ENCODE measurements around the gene SSTR1.

SSTR1 gene

GRCh38 chr14:38203929-38204718, 3.6 kb upstream of the SSTR1 start:
- DNase-seq = no peak

GRCh38 chr14:38204719-38205115, 3.0 kb upstream of the SSTR1 start:
- no peak for DNase-seq

- no peak for DNase-seq
Observed at GRCh38 chr14:38205119-38205813, 2.4 kb upstream of the SSTR1 start.

- no peak for DNase-seq
Observed at GRCh38 chr14:38205949-38206665, 1.6 kb upstream of the SSTR1 start.

GRCh38 chr14:38206689-38207376, 871 bp upstream of the SSTR1 start:
- no peak for DNase-seq

GRCh38 chr14:38207377-38207735, 348 bp upstream of the SSTR1 start:
- DNase-seq = no peak

GRCh38 chr14:38208618-38209562, 1.2 kb downstream of the SSTR1 start:
- DNase-seq = no peak

- DNase-seq = no peak
Observed at GRCh38 chr14:38209572-38210557, 2.2 kb downstream of the SSTR1 start.

- DNase-seq = no peak
Observed at GRCh38 chr14:38210587-38211216, 3.0 kb downstream of the SSTR1 start.

GRCh38 chr14:38211255-38211735, 3.6 kb downstream of the SSTR1 start:
- DNase-seq = no peak

GRCh38 chr14:38212111-38212510, 4.4 kb downstream of the SSTR1 start:
- no peak for DNase-seq

- DNase-seq = no peak
Observed at GRCh38 chr14:38213001-38213400, 5.3 kb downstream of the SSTR1 start.

GRCh38 chr14:38217553-38217952, 9.8 kb downstream of the SSTR1 start:
- DNase-seq = no peak

- DNase-seq = no peak
Observed at GRCh38 chr14:38221077-38221476, 13.4 kb downstream of the SSTR1 start.

GRCh38 chr14:38224338-38224737, 16.6 kb downstream of the SSTR1 start:
- DNase-seq = no peak

GRCh38 chr14:38225946-38226345, 18.2 kb downstream of the SSTR1 start:
- no peak for DNase-seq

GRCh38 chr14:38226366-38226765, 18.7 kb downstream of the SSTR1 start:
- DNase-seq = no peak

GRCh38 chr14:38233218-38233617, 25.5 kb downstream of the SSTR1 start:
- no peak for DNase-seq

GRCh38 chr14:38238332-38238731, 30.6 kb downstream of the SSTR1 start:
- DNase-seq = no peak

GRCh38 chr14:38238878-38239277, 31.2 kb downstream of the SSTR1 start:
- no peak for DNase-seq
